Spinal cord (tissue), 10 donors: ENCODE measurements around the gene SENP1. TPM values are rescaled to one million over a fixed set of nuclear protein-coding genes. Genes with fewer than 3 reads are reported as not detected.

Experiments used
- DNase-seq, 6 donors: peaks; one replicate each; pipeline versions ENCODE4 v3.0.0 to v3.0.0-alpha.2; 2013 to 2015; ENCODE audit warnings: low spot score in 6 of 6, low read depth in 4 of 6
- H3K27ac ChIP-seq: one replicate; pipeline ENCODE4 v1.5.1; 2013; ENCODE audit warnings: low read depth, low read length, control low read depth
- H3K27me3 ChIP-seq: one replicate; pipeline ENCODE4 v1.6.1; 2013; ENCODE audit warnings: low read length; ENCODE audit not compliant: control insufficient read depth, insufficient read depth
- H3K36me3 ChIP-seq: one replicate; pipeline ENCODE4 v1.6.1; 2013; ENCODE audit warnings: low read length; ENCODE audit not compliant: control insufficient read depth, insufficient read depth
- H3K4me1 ChIP-seq: one replicate; pipeline ENCODE4 v1.6.1; 2013; ENCODE audit warnings: low read length; ENCODE audit not compliant: control insufficient read depth, insufficient read depth
- H3K4me3 ChIP-seq: one replicate; pipeline ENCODE4 v1.5.1; 2013; ENCODE audit warnings: low read depth, low read length, control low read depth
- H3K9me3 ChIP-seq: one replicate; pipeline ENCODE4 v1.6.1; 2013; ENCODE audit warnings: low read length; ENCODE audit not compliant: control insufficient read depth, insufficient read depth
- WGBS: methylation state at CpG from one replicate; pipeline ENCODE4 v1.1.5; 2013; ENCODE audit warnings: missing lambda C conversion rate; ENCODE audit not compliant: insufficient coverage; 5-methylcytosine and 5-hydroxymethylcytosine counted together
- polyA plus RNA-seq, 2 donors: library from polyadenylated mRNA; unstranded; fragments of 120-200 nt; gene quantifications; one replicate each; pipeline ENCODE4 v1.2.1, GENCODE V29; 2013; ENCODE audit not compliant: insufficient read length in 2 of 2
- total RNA-seq, 2 donors: library from RNA; depleted of rRNA in 1 of 2; stranded (reverse); fragments of 120-200 nt in 1 of 2; fragments of >200 nt in 1 of 2; gene quantifications; one replicate each; pipeline versions ENCODE4 v1.2.3 to v1.2.4, GENCODE V29; 2013 to 2014
- donor health status: healthy.

Gene SENP1
- total and polyA plus RNA-seq, 4 donors: 12.3 to 30.2 (median 20.0) TPM

DNA sequence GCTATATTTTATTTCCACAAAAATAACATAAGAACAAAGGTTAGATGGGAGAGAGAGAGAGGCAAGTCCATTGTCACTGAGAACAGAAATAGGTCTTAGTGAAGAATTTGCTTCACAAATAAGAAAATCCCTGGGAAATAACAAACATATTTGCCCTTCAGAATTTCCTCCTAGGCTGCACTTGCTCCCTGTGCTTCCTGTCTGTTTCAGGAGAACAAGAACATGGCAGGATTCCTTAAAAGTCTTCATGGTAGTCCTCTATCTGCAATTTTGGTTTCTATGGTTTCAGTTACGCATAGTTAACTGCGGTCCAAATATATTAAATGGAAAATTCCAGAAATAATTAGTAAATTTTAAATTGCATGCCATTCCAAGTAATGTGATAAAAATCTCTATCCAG lies 34.1 kb downstream of the SENP1 start:
- WGBS: no CpG with 5 or more reads among the region's 2 CpGs
- H3K4me3 ChIP-seq: no peak overlapping the region
- no peaks in the 10 kb centered on the region for H3K27me3 ChIP-seq
- DNase-seq: no peak
- H3K36me3 ChIP-seq: peaks cover 35% of the 10 kb centered on the region
- H3K9me3 ChIP-seq: no peaks in the 10 kb centered on the region
- no peaks in the 10 kb centered on the region for H3K4me1 ChIP-seq
- H3K27ac ChIP-seq: no peak overlapping the region

GRCh38 chr12:48070731-48071130 lies 35.1 kb downstream of the SENP1 start:
- DNase-seq: no peak
- Histone ChIP-seq H3K9me3 (no peaks in the 10 kb centered on the region), H3K27me3 (no peaks in the 10 kb centered on the region), H3K4me1 (no peaks in the 10 kb centered on the region), H3K4me3 (no peak overlapping the region), H3K27ac (no peak overlapping the region), H3K36me3 (peaks cover 38% of the 10 kb centered on the region)
- 98% methylated on average over 4 of the region's 4 CpGs for WGBS

GRCh38 chr12:48070033-48070432 lies 35.8 kb downstream of the SENP1 start:
- no peaks in the 10 kb centered on the region for H3K9me3 ChIP-seq
- H3K36me3 ChIP-seq: peaks cover 37% of the 10 kb centered on the region
- no CpG with 5 or more reads among the region's 1 CpG for WGBS
- no peak for DNase-seq
- H3K4me1 ChIP-seq: no peaks in the 10 kb centered on the region
- no peaks in the 10 kb centered on the region for H3K27me3 ChIP-seq
- no peak overlapping the region for H3K27ac ChIP-seq
- no peak overlapping the region for H3K4me3 ChIP-seq

- DNase-seq: no peak
- Histone ChIP-seq H3K4me3 (no peak overlapping the region), H3K27me3 (no peaks in the 10 kb centered on the region), H3K9me3 (no peaks in the 10 kb centered on the region), H3K4me1 (no peaks in the 10 kb centered on the region), H3K27ac (no peak overlapping the region), H3K36me3 (peaks cover 41% of the 10 kb centered on the region)
- WGBS: no CpG with 5 or more reads among the region's 1 CpG
These were observed 36.6 kb downstream of the SENP1 start for GRCh38 chr12:48069241-48069640.

DNA sequence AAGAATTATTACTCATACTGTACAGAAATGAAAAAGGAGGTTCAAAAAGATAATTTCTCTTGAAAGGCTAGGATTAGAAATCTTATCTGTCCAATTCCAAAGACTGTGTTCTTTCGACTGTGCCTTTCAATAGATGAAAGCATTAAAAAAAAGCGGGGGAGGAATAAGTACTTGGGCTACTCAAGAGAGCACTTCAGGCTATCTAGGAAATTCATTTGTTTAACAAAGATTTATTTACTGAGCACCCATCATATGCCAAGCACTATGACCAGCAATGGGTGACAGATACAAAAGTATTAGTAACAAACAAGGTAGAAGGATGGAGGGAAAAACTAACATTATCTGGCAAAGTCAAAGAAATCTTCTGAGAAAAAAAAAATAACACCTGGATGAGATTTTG lies 37.4 kb downstream of the SENP1 start:
- WGBS: no CpG with 5 or more reads among the region's 2 CpGs
- H3K4me3 ChIP-seq: no peak overlapping the region
- H3K4me1 ChIP-seq: no peaks in the 10 kb centered on the region
- H3K9me3 ChIP-seq: no peaks in the 10 kb centered on the region
- DNase-seq: no peak
- H3K36me3 ChIP-seq: peaks cover 41% of the 10 kb centered on the region
- no peak overlapping the region for H3K27ac ChIP-seq
- no peaks in the 10 kb centered on the region for H3K27me3 ChIP-seq

- Histone ChIP-seq H3K9me3 (no peaks in the 10 kb centered on the region), H3K36me3 (peaks cover 35% of the 10 kb centered on the region), H3K27ac (no peak overlapping the region), H3K27me3 (no peaks in the 10 kb centered on the region), H3K4me1 (no peaks in the 10 kb centered on the region), H3K4me3 (no peak overlapping the region)
- 90% methylated on average over 2 of the region's 4 CpGs for WGBS
- DNase-seq: no peak
These were observed 38.5 kb downstream of the SENP1 start for GRCh38 chr12:48067250-48067938.

GRCh38 chr12:48065041-48065440 lies 40.8 kb downstream of the SENP1 start:
- H3K4me1 ChIP-seq: no peaks in the 10 kb centered on the region
- H3K9me3 ChIP-seq: no peaks in the 10 kb centered on the region
- DNase-seq: no peak
- H3K36me3 ChIP-seq: peaks cover 23% of the 10 kb centered on the region
- no peak overlapping the region for H3K27ac ChIP-seq
- H3K4me3 ChIP-seq: no peak overlapping the region
- no peaks in the 10 kb centered on the region for H3K27me3 ChIP-seq
- WGBS: 100% methylated on average over 1 of the region's 5 CpGs

DNA sequence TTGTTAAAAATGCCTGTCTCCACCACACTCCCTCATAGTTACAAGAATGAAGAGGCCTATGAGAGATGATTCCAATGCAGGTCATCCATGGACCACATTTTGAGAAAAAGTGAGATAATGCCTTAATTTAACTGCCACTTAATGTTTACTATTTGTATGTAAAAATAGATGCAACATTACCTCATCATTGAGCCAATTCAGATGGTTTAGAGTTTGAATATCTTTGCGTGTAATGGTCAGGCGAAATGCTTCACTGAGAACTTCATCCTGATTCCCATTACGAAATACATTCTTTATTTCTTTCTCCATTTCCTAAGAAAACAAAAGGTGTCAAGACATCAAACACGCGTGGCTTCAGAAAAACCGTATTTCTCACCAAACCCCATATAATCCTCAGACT lies 42.3 kb downstream of the SENP1 start:
- Histone ChIP-seq H3K9me3 (no peaks in the 10 kb centered on the region), H3K36me3 (peaks cover 16% of the 10 kb centered on the region), H3K4me3 (no peak overlapping the region), H3K27ac (no peak overlapping the region), H3K4me1 (no peaks in the 10 kb centered on the region), H3K27me3 (no peaks in the 10 kb centered on the region)
- DNase-seq: no peak
- 98% methylated on average over 4 of the region's 6 CpGs for WGBS

DNA sequence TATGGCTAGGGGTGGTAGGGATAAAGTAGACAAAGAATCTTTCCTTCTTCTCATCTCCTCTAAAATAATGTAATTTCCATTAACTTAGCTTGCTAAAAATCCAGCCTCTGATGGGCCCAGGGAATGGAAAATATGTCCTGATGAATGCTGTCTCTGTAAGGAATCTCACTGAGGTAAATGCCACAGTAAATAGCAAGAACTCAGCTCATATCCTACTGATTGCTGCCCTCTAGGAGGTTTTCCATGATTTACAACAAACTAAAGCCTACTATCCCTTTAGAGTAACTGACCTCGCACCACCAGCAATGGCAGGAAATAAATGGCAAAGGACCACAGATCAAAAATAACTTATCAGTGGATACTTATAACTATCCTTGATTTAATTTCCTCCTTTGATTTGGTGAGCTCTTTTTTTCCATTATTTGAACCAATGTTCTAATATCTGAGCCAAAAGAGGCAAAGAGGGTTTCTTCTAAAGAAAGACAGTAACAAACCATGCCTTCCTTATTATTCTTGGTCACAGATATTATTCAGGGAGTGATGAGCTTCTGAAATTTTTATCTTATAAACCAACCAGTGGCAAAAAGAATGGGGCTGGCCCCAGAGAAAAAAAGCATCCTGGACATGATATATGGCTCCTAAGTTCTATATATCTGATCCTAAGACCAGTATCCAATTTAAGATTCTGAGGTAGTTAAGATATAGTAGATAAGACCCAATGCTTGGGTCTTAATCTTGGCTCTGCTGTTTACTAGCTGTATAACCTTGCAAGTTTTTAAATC lies 43.8 kb downstream of the SENP1 start:
- Histone ChIP-seq H3K27ac (no peak overlapping the region), H3K27me3 (no peaks in the 10 kb centered on the region), H3K36me3 (peaks cover 13% of the 10 kb centered on the region), H3K4me3 (no peak overlapping the region), H3K9me3 (no peaks in the 10 kb centered on the region), H3K4me1 (no peaks in the 10 kb centered on the region)
- no CpG with 5 or more reads among the region's 1 CpG for WGBS
- peak in 3 of 6 donors; percentile 4 to 49 (median 23) for DNase-seq

DNA sequence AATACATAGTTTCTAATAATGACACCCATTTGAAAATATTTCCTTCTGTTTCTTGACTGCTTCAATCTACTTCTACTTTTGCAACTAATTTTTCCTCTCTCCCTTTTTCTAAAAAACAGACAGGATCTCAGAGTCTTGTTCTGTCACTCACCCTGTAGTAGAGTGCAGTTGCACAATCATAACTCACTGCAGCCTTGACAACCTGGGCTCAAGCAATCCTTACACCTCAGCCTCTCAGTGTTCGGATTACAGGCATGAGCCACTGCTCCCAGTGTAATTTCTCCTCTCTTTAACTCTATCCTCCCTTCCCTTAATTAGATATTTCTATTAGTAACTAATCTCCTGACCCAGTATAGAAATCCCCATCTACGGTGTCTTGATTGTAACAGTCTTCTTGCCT lies 45.4 kb downstream of the SENP1 start:
- H3K9me3 ChIP-seq: no peaks in the 10 kb centered on the region
- no peak for DNase-seq
- no peak overlapping the region for H3K27ac ChIP-seq
- H3K36me3 ChIP-seq: peaks cover 9% of the 10 kb centered on the region
- WGBS: 100% methylated on average over 1 of the region's 2 CpGs
- H3K4me3 ChIP-seq: no peak overlapping the region
- H3K27me3 ChIP-seq: no peaks in the 10 kb centered on the region
- no peaks in the 10 kb centered on the region for H3K4me1 ChIP-seq
